Neural progenitor cell (in vitro differentiated cells): ENCODE measurements around the gene MPRIP.

Source experiments
- EZH2 ChIP-seq: fragments of 200-600 bp; sonication (generic); IDR thresholded peaks from 2 replicates; pipeline ENCODE4 v1.6.1; 2017; ENCODE audit warnings: antibody characterized with exemption, mild to moderate bottlenecking, moderate library complexity
- EZH2phosphoT487 ChIP-seq: fragments of 200-600 bp; sonication (generic); IDR thresholded peaks from 2 replicates; pipeline ENCODE4 v1.6.1; 2017; ENCODE audit warnings: antibody characterized with exemption
- TF ChIP-seq, protein P1 (sequence below): fragments of 200-600 bp; sonication (generic); IDR thresholded peaks from 2 replicates; pipeline ENCODE4 v1.5.1; 2017; ENCODE audit warnings: antibody characterized with exemption, mild to moderate bottlenecking

DNA sequence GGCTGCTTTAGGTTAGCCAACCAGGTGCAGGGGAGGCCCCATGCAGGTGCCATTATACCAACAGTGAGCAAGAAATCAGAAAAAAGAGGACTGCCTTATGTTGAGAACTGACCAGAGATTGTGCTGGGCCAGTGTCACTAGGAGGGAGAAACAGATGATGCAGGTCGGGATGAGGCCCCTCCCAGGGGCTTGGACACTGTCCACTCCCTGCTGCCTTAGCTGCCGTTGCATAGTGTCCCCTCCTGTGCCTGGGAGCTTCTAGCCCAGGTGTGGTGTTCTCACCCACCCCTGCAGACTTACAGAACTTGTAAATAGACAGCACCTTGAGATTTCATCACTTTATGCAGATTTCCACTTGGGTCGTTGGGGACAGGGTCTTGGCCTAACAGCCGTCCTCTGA is 127.1 kb downstream of the MPRIP start:
- TF ChIP-seq, protein P1, sequence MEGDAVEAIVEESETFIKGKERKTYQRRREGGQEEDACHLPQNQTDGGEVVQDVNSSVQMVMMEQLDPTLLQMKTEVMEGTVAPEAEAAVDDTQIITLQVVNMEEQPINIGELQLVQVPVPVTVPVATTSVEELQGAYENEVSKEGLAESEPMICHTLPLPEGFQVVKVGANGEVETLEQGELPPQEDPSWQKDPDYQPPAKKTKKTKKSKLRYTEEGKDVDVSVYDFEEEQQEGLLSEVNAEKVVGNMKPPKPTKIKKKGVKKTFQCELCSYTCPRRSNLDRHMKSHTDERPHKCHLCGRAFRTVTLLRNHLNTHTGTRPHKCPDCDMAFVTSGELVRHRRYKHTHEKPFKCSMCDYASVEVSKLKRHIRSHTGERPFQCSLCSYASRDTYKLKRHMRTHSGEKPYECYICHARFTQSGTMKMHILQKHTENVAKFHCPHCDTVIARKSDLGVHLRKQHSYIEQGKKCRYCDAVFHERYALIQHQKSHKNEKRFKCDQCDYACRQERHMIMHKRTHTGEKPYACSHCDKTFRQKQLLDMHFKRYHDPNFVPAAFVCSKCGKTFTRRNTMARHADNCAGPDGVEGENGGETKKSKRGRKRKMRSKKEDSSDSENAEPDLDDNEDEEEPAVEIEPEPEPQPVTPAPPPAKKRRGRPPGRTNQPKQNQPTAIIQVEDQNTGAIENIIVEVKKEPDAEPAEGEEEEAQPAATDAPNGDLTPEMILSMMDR = no peak
- no peak for TF ChIP-seq EZH2phosphoT487
- TF ChIP-seq EZH2 = no peak
